ENCODE measurements around the gene GSE1.

DNA sequence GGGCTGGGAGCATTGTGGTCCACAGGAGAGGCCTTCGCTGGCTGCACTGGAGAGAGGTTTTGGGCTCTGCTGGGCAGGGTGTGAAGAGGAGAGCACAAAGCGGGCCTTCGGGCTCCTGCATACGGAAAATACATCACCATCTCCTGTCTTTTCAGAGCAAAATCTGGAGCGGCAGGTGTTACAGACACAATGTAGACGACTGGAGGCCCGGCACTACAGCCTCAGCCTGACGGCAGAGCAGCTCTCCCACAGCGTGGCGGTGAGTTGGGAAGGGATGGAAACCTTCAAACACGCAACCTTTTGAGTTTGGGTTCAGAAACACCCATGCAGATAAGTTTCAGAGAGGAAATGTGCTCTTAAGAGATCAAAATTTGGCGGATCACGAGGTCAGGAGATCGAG is 57.7 kb downstream of the GSE1 start:
- TF ChIP-seq CTCF (optimal IDR thresholded peaks at IDR 0.05 in 1 of 3, IDR thresholded peaks at IDR 0.05 in 1 of 3, conservative IDR thresholded peaks at IDR 0.05 in 1 of 3; ENCODE audit: extremely low read depth in 1 of 3, insufficient read depth in 2 of 3, low read length in 3 of 3) (no peak), EZH2 (IDR thresholded peaks at IDR 0.05; ENCODE audit: low read length) (no peak)

All from keratinocyte (primary cell).